HG03097 (cell line): ENCODE measurements around the gene RNF144A.

Experiments used
- ATAC-seq: cut with Tn5 transposase; IDR thresholded peaks from one replicate; pipeline ENCODE4 v1.9.1; 2021; ENCODE audit not compliant: unreplicated experiment, low FRiP score

The RNF144A gene

DNA sequence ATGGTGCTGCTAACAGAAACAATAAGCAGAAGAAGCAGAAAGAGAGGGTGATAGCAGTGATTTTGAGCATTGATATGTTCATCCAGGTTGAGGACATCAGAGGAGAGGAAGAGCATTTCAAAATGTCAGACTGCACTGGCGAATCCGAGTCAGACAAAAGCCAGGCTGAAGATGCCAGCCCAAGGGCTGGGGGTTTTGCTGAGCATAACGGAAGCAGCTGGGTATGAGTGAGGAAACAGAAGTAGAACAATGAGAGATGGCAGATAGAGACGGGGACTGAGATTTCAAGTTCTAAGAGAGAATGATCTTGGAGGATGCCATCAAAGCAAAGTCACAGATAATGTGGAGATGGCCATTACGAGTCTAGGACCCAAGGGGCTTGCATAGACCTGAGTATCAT, 151.2 kb downstream of the RNF144A start:
- ATAC-seq, result no peak

DNA sequence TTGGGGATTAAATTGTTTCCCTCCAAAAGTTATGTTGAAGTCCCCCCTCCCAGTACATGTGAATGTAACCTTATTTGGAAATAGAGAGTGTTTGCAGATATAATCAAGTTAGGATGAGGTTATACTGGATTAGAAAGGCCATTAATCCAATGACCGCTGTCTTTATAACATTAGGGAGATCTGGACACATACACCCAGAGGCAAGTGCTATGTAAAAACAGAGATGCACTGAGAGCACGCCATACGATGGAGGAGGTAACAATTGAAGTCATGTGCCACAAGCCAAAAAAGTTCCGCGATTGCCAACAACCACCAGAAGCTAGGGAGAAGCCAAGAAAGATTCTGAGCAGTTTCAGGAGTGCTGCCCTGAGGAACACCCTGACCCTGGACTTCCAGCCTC, 153.3 kb downstream of the RNF144A start:
- ATAC-seq, result no peak

DNA sequence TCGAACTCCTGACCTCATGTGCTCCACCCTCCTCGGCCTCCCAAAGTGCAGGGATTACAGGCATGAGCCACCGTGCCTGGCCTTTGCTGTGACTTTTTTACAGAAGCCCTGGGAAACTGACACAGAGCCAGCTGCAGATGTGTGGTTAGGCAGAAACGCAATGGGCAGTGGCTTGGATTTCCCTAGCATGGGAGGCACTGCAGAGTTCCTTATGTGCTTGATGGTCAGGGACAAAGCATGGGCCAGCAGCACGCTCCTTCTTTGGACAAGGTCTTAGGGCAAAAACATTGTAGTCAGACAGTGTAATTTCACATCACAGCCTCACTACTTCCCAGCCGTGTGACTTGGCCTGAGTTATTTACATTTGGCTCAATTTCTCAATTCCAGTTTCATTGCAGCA, 153.9 kb downstream of the RNF144A start:
- no peak for ATAC-seq

DNA sequence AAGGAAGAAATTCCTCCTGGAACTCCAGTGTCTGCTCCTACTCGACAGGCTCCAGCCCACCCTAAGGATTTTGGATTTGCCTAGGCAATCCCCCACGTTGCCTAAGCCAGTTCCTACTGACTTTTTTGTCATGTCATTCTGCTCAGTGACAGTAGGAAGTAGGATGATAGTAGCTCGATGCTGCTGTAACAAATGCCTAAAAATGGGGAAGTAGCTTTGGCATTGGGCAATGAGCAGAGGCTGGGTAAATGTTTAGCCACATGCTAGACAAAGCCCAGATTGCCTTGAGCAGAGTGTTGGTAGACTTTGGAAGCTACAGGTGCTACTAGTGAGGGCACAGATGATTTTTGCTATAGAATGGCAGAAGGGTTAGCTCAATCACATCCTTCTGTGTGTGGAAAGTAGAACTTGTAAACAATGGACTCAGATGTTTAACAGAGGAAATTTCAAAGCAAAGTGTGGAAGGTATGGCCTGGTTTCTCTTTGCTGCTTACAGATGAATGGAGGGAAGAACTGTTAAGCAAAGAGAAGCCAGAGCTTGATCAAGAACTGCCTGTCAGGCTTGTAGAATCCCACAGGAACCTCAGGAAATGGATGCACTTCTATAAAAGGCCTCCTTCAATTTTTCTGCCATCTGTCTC, 154.8 kb downstream of the RNF144A start:
- no peak for ATAC-seq

DNA sequence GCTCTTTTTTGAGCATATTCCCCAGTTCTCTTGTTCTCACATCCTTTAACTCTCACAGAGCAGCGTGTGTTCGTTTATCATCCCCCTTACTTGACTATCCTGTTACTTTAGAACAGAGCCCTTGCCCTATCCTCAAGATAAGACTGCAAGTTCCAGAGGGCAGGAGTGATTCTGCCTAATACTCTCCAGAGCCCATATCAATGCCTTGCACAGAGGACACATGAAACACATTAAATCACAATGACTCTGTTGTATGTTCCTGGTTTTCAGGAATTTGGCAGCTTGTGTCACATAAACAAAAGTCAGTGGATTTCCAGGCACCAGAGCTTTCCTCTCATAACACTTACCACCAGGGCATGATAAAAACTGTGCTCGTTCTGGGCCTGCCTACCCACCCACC, 156.7 kb downstream of the RNF144A start:
- no peak for ATAC-seq

DNA sequence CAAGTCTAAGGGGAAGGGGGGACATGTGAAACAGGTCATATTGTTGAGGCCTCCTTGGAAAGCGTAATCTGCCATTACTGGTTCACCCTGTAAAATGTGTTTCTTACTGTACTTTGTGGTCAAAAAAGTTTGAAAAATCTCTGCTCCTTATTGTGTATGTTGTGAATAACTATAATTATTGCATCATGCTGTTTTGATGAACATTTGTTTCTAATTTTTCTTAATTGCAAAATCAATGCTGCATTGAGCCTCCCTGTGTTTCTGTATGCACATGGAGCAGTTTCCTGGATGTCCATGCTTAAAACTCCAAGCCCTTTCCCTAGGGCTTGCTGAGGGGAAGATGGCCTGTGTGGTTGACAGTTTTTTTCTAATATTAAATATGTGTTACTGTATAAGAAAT, 158.6 kb downstream of the RNF144A start:
- no peak for ATAC-seq

DNA sequence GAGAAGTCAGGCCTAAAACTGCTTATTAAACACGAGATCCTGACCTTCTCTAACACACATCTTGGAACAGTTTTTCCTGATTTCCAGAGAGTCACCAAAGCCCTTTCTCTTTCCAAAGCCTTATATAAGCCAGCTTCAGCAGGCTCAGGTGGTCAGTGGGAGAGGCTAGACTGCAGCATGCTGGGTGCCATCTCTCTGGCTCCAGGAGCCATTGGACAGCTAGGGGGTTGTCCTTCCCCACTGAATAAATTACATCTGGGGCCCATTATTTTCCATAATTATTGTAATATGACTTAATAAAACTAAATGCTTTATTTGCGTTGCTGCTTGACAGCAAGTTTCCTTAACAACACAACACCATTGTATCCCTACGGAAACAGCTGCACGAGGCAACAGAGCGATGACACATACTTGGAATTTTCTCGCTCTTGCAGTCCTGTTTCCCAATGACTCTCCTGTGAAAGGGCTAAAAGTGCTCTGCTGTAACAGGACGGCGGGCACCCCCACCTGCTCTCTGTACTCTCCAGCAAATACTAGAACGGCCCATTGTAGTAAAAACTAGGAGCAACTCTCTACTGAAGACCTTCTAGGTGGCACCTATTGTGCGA, 160.6 kb downstream of the RNF144A start:
- ATAC-seq, result no peak

DNA sequence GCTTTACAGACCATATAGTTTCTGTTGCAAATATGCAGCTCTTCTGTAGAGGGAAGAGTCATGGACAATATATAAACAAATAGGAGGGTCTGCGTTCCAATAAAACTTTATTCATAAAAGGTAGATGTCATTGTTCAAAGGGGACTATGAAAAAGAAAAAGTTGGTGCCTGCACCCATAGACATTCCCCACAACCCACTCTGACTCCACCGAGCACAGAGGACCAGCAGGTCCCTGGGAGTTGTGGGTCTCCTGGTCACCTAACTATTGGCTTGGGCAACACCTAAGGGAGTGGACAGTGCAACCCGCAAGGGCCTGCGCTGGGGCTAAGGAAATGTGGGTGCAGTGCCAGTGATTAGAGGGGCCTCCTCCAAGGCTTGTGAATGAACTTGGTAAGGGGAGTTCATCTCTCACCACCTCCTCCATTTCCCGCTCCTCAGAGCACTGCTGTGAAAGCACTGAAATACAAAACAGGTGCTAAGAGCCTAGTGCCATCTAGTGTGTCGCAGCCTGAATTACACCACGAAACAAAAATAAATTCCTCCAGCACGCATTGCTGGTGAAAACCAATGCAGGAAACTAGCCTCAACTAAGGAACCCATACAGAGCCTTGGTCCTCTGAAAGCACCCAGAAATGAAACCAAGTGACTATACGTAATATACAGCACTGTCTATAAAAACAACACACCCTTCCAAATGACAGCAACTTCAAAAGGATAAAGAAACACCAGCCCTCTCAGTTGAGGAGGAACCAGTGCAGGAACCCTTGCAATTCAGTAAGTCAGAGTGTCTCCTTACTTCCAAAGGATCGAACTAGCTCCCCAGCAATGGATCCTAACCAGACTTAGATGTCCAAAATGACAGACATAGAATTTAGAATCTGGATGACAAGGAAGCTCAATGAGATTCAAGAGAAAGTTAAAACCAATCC, 166.6 kb downstream of the RNF144A start:
- no peak for ATAC-seq

DNA sequence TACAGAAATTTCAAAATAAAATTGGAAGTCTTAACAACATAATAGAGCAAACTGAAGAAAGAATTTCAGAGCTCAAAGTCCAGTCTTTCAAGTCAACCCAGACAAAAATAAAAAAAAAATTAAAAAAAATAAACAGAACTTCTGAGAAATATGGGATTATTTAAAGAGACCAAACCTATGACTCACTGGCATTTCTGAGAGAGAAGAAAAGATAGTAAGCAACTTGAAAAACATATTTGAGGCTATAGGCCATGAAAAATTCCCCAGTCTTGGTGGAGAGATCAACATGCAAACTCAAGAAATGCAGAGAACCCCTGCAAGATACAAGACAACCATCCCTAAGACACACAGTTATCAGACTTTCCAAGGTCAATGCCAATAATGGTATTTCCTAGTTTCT, 167.4 kb downstream of the RNF144A start:
- ATAC-seq, result no peak

DNA sequence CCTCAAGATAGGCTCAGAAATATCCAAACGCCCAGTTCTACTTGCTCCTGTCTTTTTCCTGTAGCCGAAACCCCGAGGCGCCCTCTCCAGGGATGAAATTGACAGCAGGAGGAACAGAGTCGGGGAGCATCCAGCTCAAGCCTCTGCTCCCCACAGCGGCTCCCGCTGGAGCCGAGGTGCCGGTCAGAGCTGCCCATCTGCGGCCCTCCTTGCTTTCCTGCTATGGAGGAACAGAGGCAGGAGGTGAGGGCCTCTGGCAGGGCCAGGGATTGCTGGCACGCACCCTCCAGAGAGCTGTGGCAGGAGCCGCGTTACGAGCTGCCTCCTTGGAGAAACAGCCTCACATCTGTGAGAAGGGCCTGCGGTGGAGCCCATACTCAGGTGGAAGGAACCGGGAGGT, 172.1 kb downstream of the RNF144A start:
- ATAC-seq, result no peak

DNA sequence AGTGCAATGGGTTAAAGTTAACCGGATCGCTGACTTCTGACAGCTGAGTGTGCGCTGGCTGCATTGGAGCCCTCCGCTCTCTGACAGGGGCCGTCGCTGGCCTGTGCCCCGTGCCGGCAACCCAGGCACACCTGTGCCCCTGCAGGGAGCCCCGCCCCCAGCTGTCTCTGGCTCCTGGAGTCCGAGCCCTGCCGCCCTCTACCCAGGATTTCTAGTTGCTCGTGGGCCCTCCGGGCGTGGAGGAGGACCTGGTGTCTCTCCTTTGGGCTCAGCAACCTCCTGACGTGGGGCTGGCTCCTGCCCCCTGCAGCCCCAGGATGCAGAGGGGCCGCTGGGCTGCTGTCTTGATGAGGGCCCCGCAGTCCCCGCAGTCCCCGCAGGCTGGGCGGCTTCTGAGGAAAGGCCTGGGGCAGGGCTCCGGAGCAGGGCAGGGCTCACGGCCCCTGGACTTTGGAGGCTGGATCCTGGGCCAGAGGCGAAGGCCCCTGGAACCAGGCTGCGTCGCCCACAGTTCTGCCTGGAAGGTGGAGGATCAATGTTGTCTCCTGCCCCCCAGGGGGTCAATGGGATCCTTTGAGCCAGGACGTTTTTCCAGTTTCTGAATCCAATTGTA, 172.8 kb downstream of the RNF144A start:
- ATAC-seq, result no peak

DNA sequence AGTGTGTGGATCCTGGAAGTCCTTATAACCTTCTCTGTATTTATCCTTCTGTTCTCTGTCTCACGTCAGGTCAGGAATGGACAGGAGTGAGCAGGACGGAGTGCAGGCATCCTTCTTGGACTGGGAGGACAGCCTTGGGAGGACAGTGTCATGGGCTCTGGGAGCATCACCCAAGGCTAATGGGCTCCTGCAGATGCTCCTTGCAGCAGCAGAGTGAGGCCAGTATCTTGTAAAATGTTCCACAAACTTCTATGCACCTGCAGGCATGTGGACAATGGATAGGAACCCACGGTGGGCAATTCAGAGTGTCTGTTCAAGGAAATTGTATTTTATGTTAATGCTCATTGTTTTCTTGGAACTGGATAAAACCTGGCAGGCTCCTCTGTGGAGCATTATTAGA, 176.2 kb downstream of the RNF144A start:
- no peak for ATAC-seq
